GM11168 (cell line): ENCODE results near the gene FBXO24.

Source experiments
- in situ Hi-C: fragments of 300-500 bp; cut with MboI; formaldehyde crosslinking; loops from one replicate; pipeline ENCODE4 v1.12.0; 2022; ENCODE audit warnings: low sequenced_read_pairs; ENCODE audit not compliant: unreplicated experiment

Gene FBXO24

GRCh38 chr7:100642534-100642907 is 56.4 kb downstream of the FBXO24 start:
- in situ Hi-C loops = no loop called here

- in situ Hi-C loops = no loop called here
These were observed 63.9 kb downstream of the FBXO24 start for GRCh38 chr7:100649826-100650565.
